Cardiac muscle cell (in vitro differentiated cells and primary cell): Measurements from ENCODE around the gene CMTR1. TPM values are rescaled to one million over a fixed set of nuclear protein-coding genes. Genes with fewer than 3 reads are reported as not detected.

Source experiments
- DNase-seq, 2 donors: peaks; one replicate each; pipeline versions ENCODE4 v3.0.0 to v3.0.0-alpha.2; 2010 to 2017; ENCODE audit warnings: low read depth in 1 of 2, low spot score in 1 of 2
- H3K27ac ChIP-seq: fragments of 200-600 bp; sonication (generic); 2 replicates; pipeline ENCODE4 v1.5.1; 2016
- H3K27me3 ChIP-seq: fragments of 200-600 bp; sonication (generic); 2 replicates; pipeline ENCODE4 v1.6.0; 2016; ENCODE audit warnings: control low read depth
- H3K36me3 ChIP-seq: fragments of 200-600 bp; sonication (generic); 2 replicates; pipeline ENCODE4 v1.5.1; 2016; ENCODE audit warnings: control low read depth
- H3K4me1 ChIP-seq: fragments of 200-600 bp; sonication (generic); 2 replicates; pipeline ENCODE4 v1.8.1; 2017; ENCODE audit warnings: low read depth, mild to moderate bottlenecking, mixed run types
- H3K4me3 ChIP-seq: fragments of 200-600 bp; sonication (generic); 2 replicates; pipeline ENCODE4 v1.5.1; 2016; ENCODE audit warnings: mild to moderate bottlenecking
- H3K9me3 ChIP-seq: fragments of 200-600 bp; sonication (generic); 2 replicates; pipeline ENCODE4 v1.5.1; 2017; ENCODE audit warnings: low read depth, mild to moderate bottlenecking, control low read depth
- CTCF ChIP-seq: IDR thresholded peaks from 2 replicates; pipeline ENCODE4 v1.5.1; 2012; ENCODE audit warnings: low read depth, mild to moderate bottlenecking, low read length
- polyA plus RNA-seq: library from polyadenylated mRNA; unstranded; fragments of >200 nt; fragmentation: Nextera tagmentation; extraction: Ambion mirVana; gene quantifications from 2 replicates; pipeline ENCODE4 v1.2.1, GENCODE V29; 2016
- total RNA-seq: library from RNA; depleted of rRNA; stranded (reverse); fragments of >200 nt; gene quantifications from 2 replicates; pipeline ENCODE4 v1.2.3, GENCODE V29; 2016

CMTR1 gene
- total and polyA plus RNA-seq, 2 experiments from 2014 or later = 41.2 to 53.3 TPM

DNA sequence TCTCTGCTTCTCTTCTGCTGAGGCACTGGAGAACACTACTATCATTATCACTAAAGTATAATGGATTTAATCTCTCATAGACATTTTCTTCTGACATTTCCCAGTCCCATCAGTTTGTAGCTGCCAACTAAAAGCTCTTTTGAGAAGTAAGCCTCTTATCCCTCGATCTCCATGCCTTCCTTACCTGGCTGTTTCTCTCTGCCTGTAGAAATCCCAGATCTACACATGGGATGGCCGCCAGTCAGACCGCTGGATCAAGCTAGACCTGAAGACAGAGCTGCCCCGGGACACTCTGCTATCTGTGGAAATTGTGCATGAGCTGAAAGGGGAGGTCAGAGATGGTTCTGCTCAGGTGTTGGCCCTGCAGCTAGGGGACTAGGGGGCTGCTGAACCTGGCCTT, 41.3 kb downstream of the CMTR1 start:
- Histone ChIP-seq H3K4me3 (no peak overlapping the region), H3K9me3 (no peaks in the 10 kb centered on the region), H3K4me1 (no peaks in the 10 kb centered on the region), H3K36me3 (peaks cover 32% of the 10 kb centered on the region), H3K27me3 (no peaks in the 10 kb centered on the region), H3K27ac (no peak overlapping the region)
- no peak for TF ChIP-seq CTCF
- no peak for DNase-seq

DNA sequence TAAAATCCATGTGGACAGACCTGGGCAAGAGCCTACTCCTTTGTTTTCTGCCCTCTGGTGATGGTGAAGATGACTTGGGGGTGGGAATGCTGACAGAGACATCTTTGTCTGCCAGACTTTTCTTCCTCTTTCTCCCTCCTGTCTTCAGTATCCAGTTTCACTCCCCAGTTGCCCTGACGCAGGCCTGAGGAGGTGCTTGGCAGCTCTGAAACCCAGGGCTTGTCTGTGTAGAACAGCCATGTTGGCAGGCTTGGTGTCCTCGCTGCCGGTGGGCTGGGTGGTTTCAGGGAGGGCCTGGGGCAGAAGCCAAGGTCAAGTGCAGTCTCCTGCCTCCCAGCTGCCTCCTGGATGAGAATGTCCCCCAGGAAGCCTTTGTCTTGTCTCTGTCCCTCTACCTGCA, 44.2 kb downstream of the CMTR1 start:
- Histone ChIP-seq H3K27me3 (no peaks in the 10 kb centered on the region), H3K4me1 (peaks cover 10% of the 10 kb centered on the region), H3K27ac (no peak overlapping the region), H3K9me3 (no peaks in the 10 kb centered on the region), H3K4me3 (no peak overlapping the region), H3K36me3 (peaks cover 28% of the 10 kb centered on the region)
- no peak for TF ChIP-seq CTCF
- no peak for DNase-seq

- no peak overlapping the region for H3K27ac ChIP-seq
- DNase-seq = no peak
- H3K4me3 ChIP-seq = no peak overlapping the region
- no peaks in the 10 kb centered on the region for H3K9me3 ChIP-seq
- peaks cover 10% of the 10 kb centered on the region for H3K4me1 ChIP-seq
- peaks cover 22% of the 10 kb centered on the region for H3K36me3 ChIP-seq
- H3K27me3 ChIP-seq = no peaks in the 10 kb centered on the region
- no peak for TF ChIP-seq CTCF
Measured at GRCh38 chr6:37477656-37478435, 44.8 kb downstream of the CMTR1 start.

DNA sequence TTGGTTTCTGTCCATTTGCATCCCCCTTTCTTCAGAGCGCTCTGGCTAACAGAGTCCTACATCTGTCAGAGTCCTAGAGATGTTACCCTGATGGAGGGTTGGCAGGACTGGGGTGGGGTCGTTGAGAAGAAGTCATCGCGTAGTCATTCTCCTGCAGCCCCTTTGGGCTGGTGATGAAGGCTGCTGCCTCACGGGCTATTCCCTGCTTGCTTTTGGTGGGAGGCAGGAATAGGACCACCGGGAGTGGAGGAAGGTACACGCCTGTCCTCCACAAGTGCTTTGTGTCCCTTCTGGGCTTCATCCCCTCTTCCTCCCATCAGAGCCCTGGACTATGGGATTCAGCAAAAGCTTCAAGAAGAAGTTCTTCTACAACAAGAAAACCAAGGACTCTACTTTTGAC, 45.8 kb downstream of the CMTR1 start:
- DNase-seq = no peak
- no peak overlapping the region for H3K27ac ChIP-seq
- H3K9me3 ChIP-seq = no peaks in the 10 kb centered on the region
- H3K4me3 ChIP-seq = no peak overlapping the region
- H3K4me1 ChIP-seq = peaks cover 10% of the 10 kb centered on the region
- no peaks in the 10 kb centered on the region for H3K27me3 ChIP-seq
- peaks cover 15% of the 10 kb centered on the region for H3K36me3 ChIP-seq
- no peak for TF ChIP-seq CTCF

GRCh38 chr6:37479266-37479854, 46.3 kb downstream of the CMTR1 start:
- Histone ChIP-seq H3K27ac (no peak overlapping the region), H3K4me1 (peaks cover 10% of the 10 kb centered on the region), H3K36me3 (peaks cover 12% of the 10 kb centered on the region), H3K9me3 (no peaks in the 10 kb centered on the region), H3K27me3 (no peaks in the 10 kb centered on the region), H3K4me3 (no peak overlapping the region)
- no peak for DNase-seq
- no peak for TF ChIP-seq CTCF
